Transverse colon (tissue), 4 donors: ENCODE measurements around the gene CTSF.

ENCODE experiments used
- CTCF ChIP-seq, 5 experiments: fragments of 200-600 bp in 3 of 5; fragments of 450-650 bp in 2 of 5; sonication (generic) in 3 of 5; IDR thresholded peaks; 1 replicate in 2 of 5; 2 replicates in 3 of 5; pipeline ENCODE4 v1.5.1; 2016 to 2017; ENCODE audit warnings: antibody characterized with exemption in 5 of 5, inconsistent platforms in 3 of 5, mild to moderate bottlenecking in 2 of 5, moderate library complexity in 1 of 5
- POLR2A ChIP-seq: fragments of 450-650 bp; IDR thresholded peaks from one replicate; pipeline ENCODE4 v1.6.1; 2016; ENCODE audit warnings: antibody characterized with exemption, mild to moderate bottlenecking, moderate library complexity
- POLR2AphosphoS5 ChIP-seq, 3 donors: sonication (generic); formaldehyde crosslinking; IDR thresholded peaks; one replicate each; pipeline ENCODE4 v1.6.1; 2016; ENCODE audit warnings: antibody characterized with exemption in 3 of 3

- no peak for TF ChIP-seq CTCF (IDR thresholded peaks at IDR 0.05)
- no peak for TF ChIP-seq POLR2A
- TF ChIP-seq POLR2AphosphoS5 (IDR thresholded peaks at IDR 0.05) = no peak
Measured at GRCh38 chr11:66529655-66530054, 38.8 kb downstream of the CTSF start.
